ENCODE results near the gene LY6G6F.

The LY6G6F gene

GRCh38 chr6:31752739-31753319, 46.2 kb downstream of the LY6G6F start:
- TF ChIP-seq CTCF (IDR thresholded peaks at IDR 0.05; ENCODE audit: extremely low read depth, insufficient read depth, missing control alignments) = no peak
- DNase-seq (ENCODE audit: low spot score) = no peak
- in situ Hi-C loops (cut with MboI; ENCODE audit: low pct_unique_long_range_greater_than_20kb, low sequenced_read_pairs, unreplicated experiment) = no loop called here

GRCh38 chr6:31758281-31758680, 51.6 kb downstream of the LY6G6F start:
- no peak for TF ChIP-seq CTCF (IDR thresholded peaks at IDR 0.05; ENCODE audit: extremely low read depth, insufficient read depth, missing control alignments)
- in situ Hi-C loops (cut with MboI; ENCODE audit: low pct_unique_long_range_greater_than_20kb, low sequenced_read_pairs, unreplicated experiment) = no loop called here
- no peak for DNase-seq (ENCODE audit: low spot score)

Data from GM13977 (cell line).